SH-SY5Y (cell line): ENCODE measurements around the gene RABGAP1.

Experiments used
- GATA2 ChIP-seq: IDR thresholded peaks from 2 replicates; pipeline ENCODE4 v1.6.1; 2011; ENCODE audit warnings: mild to moderate bottlenecking, low read depth, low read length
- GATA3 ChIP-seq: IDR thresholded peaks from 2 replicates; pipeline ENCODE4 v1.6.1; 2011; ENCODE audit warnings: low read depth, mild to moderate bottlenecking, low read length, moderate library complexity

DNA sequence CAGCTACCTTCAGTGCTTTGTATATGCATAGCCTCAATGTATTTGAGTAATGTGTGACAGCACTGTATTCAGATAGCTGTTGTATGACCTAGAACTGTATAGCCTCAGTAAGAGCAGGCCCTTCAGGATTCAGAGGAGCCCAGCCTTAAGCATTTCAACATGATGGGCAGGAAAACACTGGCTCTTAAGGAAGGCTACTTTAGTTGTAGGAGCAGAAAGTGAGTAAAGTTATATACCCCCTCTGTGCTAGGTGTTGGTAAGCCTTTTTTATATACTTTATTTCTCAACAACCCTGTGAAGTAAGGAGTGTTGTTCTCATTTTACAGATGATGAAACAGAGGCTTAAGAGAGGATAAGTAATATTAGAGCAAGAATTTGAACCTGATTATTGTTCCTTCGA is 91.1 kb downstream of the RABGAP1 start:
- TF ChIP-seq GATA2 = no peak
- TF ChIP-seq GATA3 = no peak
